ENCODE measurements around the gene CCNH. TPM values are rescaled to one million over a fixed set of nuclear protein-coding genes. Genes with fewer than 3 reads are reported as not detected.

The CCNH gene
- total RNA-seq, 1 donor: 84.6 TPM

GRCh38 chr5:87382224-87382623 lies 30.5 kb downstream of the CCNH start:
- DNase-seq (ENCODE audit: low read depth): no peak
- no peak for TF ChIP-seq CTCF (IDR thresholded peaks at IDR 0.05; ENCODE audit: insufficient read depth, low read length)
- H3K4me3 ChIP-seq (ENCODE audit: low read depth, low read length): no peak overlapping the region

- H3K4me3 ChIP-seq (ENCODE audit: low read depth, low read length): no peak overlapping the region
- no peak for TF ChIP-seq CTCF (IDR thresholded peaks at IDR 0.05; ENCODE audit: insufficient read depth, low read length)
- DNase-seq (ENCODE audit: low read depth): no peak
Observed at GRCh38 chr5:87372705-87373104, 40.0 kb downstream of the CCNH start.

GRCh38 chr5:87369431-87369830 lies 43.3 kb downstream of the CCNH start:
- TF ChIP-seq CTCF (IDR thresholded peaks at IDR 0.05; ENCODE audit: insufficient read depth, low read length): no peak
- DNase-seq (ENCODE audit: low read depth): no peak
- H3K4me3 ChIP-seq (ENCODE audit: low read depth, low read length): no peak overlapping the region

GRCh38 chr5:87368601-87369000 lies 44.1 kb downstream of the CCNH start:
- no peak for TF ChIP-seq CTCF (IDR thresholded peaks at IDR 0.05; ENCODE audit: insufficient read depth, low read length)
- no peak for DNase-seq (ENCODE audit: low read depth)

GRCh38 chr5:87367243-87367642 lies 45.5 kb downstream of the CCNH start:
- H3K4me3 ChIP-seq (ENCODE audit: low read depth, low read length): no peak overlapping the region
- DNase-seq (ENCODE audit: low read depth): no peak
- no peak for TF ChIP-seq CTCF (IDR thresholded peaks at IDR 0.05; ENCODE audit: insufficient read depth, low read length)

More at GRCh38 chr5:87368601-87369000, 44.1 kb downstream of the CCNH start:
- H3K4me3 ChIP-seq (ENCODE audit: low read depth, low read length): no peak overlapping the region

- no peak for TF ChIP-seq CTCF (IDR thresholded peaks at IDR 0.05; ENCODE audit: insufficient read depth, low read length)
- DNase-seq (ENCODE audit: low read depth): peak; percentile 4
- no peak overlapping the region for H3K4me3 ChIP-seq (ENCODE audit: low read depth, low read length)
Observed at GRCh38 chr5:87361536-87362213, 51.1 kb downstream of the CCNH start.

- DNase-seq (ENCODE audit: low read depth): peak; percentile 87
- no peak overlapping the region for H3K4me3 ChIP-seq (ENCODE audit: low read depth, low read length)
- TF ChIP-seq CTCF (IDR thresholded peaks at IDR 0.05; ENCODE audit: insufficient read depth, low read length): no peak
Observed at GRCh38 chr5:87361031-87361445, 51.7 kb downstream of the CCNH start.
